Ovary (tissue), 3 donors: ENCODE measurements around the gene FIGNL1.

ENCODE experiments used
- EP300 ChIP-seq: sonication (generic); formaldehyde crosslinking; IDR thresholded peaks from one replicate; pipeline ENCODE4 v1.6.1; 2017; ENCODE audit warnings: antibody characterized with exemption
- POLR2A ChIP-seq: fragments of 450-650 bp; IDR thresholded peaks from one replicate; pipeline ENCODE4 v1.6.1; 2017; ENCODE audit warnings: antibody characterized with exemption, mild to moderate bottlenecking, moderate library complexity
- TF ChIP-seq, protein P1 (sequence below), 3 donors: fragments of 450-650 bp in 2 of 3; fragments of 200-600 bp in 1 of 3; IDR thresholded peaks; one replicate each; pipeline versions ENCODE4 v1.5.1 to v1.8.0; 2016 to 2022; ENCODE audit warnings: antibody characterized with exemption in 3 of 3, mild to moderate bottlenecking in 1 of 3
- donor health status: DM: no; HTN: no; CAD: no.

DNA sequence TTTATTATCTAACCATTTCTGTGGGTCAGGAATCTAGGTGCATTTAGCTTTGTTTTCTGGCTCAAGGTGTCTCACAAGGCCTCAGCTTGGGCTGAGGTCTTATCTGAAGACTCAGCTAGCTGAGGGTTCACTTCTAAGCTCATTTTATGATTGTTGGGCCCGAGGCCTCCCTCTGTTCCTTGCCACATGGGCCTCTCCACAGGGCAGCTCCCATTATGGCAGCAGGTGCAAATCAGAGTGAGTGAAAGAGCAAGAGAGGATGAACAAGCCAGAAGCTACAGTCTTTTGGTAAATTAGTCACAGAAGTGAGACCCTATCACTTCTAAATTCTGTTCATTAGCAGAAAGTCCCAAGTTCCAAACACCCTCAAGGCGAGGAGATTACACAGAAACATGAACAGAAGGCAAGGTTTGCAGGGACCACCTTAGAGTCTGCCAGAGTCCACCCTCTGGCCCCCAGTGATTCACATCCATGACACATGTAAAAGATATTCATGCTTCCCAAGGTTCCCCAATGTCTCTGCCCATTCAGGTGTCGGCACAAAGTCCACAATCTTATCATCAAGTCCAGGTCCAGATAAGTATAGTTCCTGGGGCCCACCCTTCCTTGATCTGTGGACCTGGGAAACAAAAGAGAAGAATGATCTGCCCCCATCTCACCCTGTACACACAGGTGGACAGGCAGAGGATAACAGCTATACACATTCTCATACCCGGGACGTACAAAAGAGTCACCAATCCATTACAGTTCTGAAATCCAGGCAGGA, 23.7 kb downstream of the FIGNL1 start:
- TF ChIP-seq, protein P1, sequence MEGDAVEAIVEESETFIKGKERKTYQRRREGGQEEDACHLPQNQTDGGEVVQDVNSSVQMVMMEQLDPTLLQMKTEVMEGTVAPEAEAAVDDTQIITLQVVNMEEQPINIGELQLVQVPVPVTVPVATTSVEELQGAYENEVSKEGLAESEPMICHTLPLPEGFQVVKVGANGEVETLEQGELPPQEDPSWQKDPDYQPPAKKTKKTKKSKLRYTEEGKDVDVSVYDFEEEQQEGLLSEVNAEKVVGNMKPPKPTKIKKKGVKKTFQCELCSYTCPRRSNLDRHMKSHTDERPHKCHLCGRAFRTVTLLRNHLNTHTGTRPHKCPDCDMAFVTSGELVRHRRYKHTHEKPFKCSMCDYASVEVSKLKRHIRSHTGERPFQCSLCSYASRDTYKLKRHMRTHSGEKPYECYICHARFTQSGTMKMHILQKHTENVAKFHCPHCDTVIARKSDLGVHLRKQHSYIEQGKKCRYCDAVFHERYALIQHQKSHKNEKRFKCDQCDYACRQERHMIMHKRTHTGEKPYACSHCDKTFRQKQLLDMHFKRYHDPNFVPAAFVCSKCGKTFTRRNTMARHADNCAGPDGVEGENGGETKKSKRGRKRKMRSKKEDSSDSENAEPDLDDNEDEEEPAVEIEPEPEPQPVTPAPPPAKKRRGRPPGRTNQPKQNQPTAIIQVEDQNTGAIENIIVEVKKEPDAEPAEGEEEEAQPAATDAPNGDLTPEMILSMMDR (IDR thresholded peaks at IDR 0.05) = no peak
- no peak for TF ChIP-seq POLR2A
- TF ChIP-seq EP300 = no peak
